ENCODE data around the gene GPR146. TPM values are rescaled to one million over a fixed set of nuclear protein-coding genes. Genes with fewer than 3 reads are reported as not detected.

The GPR146 gene
- total and polyA plus RNA-seq, 7 donors, result 3.0 to 33.5 (median 10.8) TPM

DNA sequence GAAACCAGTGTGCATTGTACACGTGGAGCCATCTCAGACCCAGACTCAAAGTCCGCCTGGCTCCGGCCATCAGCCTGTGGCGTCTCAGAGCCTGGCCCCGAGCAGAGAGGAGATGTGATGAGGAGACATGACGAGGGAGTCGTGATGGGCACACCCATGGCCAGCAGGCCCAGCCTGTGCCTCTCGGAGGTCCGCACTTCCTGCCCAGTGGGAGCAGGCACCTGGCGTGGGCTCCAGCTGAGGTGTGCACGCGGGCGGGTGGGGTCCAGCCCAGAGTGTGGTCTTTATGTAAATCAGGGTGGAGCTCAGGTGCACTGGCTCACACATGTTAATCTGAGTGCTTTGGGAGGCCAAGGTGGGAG, 26.0 kb upstream of the GPR146 start:
- H3K9me3 ChIP-seq, result no peaks in the 10 kb centered on the region
- 90 to 92% methylated on average over 13 of the region's 13 CpGs for WGBS, 2 donors
- no peak overlapping the region for H3K4me3 ChIP-seq
- no peak for TF ChIP-seq POLR2A (IDR thresholded peaks at IDR 0.05)
- no peak for TF ChIP-seq POLR2AphosphoS5 (IDR thresholded peaks at IDR 0.05)
- TF ChIP-seq CTCF (IDR thresholded peaks at IDR 0.05), result no peak
- no peak for TF ChIP-seq EP300 (IDR thresholded peaks at IDR 0.05)
- H3K36me3 ChIP-seq, result peaks cover 0 to 9% (median 0%) of the 10 kb centered on the region in 4 donors
- intact Hi-C loops (cut with DNase I), result no loop called here
- peaks cover 0 to 7% (median under 1%) of the 10 kb centered on the region in 4 donors for H3K4me1 ChIP-seq
- no peak for DNase-seq
- no peaks in the 10 kb centered on the region for H3K27me3 ChIP-seq
- H3K27ac ChIP-seq, result no peak overlapping the region

DNA sequence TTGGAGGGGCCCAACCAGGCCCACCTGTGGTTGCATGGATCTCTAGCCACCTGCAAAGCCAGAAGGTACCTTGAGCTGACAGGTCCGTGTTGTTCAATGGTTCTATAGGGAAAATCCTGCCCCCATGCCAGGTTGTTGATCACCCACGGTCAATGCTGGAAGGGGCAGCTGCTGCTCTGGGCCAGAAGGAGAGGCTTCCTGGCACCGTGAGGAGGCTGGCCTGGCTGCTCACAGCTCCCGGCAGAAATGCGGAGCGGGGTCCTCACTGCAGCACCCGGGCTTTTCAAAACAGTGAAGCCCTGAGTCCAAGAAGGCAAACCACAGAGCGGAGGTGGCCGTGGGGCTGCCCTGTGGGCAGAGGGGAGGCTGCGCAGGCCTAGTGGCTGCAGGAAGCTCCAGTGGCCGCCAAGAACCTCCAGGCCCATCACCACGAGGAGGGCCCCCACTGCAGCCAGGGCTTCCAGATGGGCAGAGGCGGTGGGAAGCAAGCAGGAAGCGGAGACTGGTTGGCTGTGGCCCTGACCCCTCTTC, 25.0 kb upstream of the GPR146 start:
- no peak for TF ChIP-seq POLR2AphosphoS5 (IDR thresholded peaks at IDR 0.05)
- no peak for TF ChIP-seq EP300 (IDR thresholded peaks at IDR 0.05)
- no peak for TF ChIP-seq POLR2A (IDR thresholded peaks at IDR 0.05)
- no peak for TF ChIP-seq CTCF (IDR thresholded peaks at IDR 0.05)
- no peak for DNase-seq
- Histone ChIP-seq H3K4me3 (no peak overlapping the region), H3K27ac (no peak overlapping the region), H3K27me3 (no peaks in the 10 kb centered on the region), H3K36me3 (peaks cover 0 to 9% (median 0%) of the 10 kb centered on the region in 4 donors), H3K9me3 (no peaks in the 10 kb centered on the region), H3K4me1 (no peaks in the 10 kb centered on the region)
- intact Hi-C loops (cut with DNase I), result no loop called here
- WGBS, 2 donors, result 91 to 93% methylated on average over 14 of the region's 14 CpGs

- H3K36me3 ChIP-seq, result peaks cover 0 to 11% (median 0%) of the 10 kb centered on the region in 4 donors
- WGBS, 2 donors, result 96 to 97% methylated on average over 42 of the region's 42 CpGs
- H3K4me1 ChIP-seq, result peaks cover 0 to 2% (median 0%) of the 10 kb centered on the region in 4 donors
- H3K4me3 ChIP-seq, result no peak overlapping the region
- TF ChIP-seq POLR2A (IDR thresholded peaks at IDR 0.05) (no peak), POLR2AphosphoS5 (IDR thresholded peaks at IDR 0.05) (no peak), CTCF (IDR thresholded peaks at IDR 0.05) (no peak), EP300 (IDR thresholded peaks at IDR 0.05) (no peak)
- H3K9me3 ChIP-seq, result no peaks in the 10 kb centered on the region
- no peaks in the 10 kb centered on the region for H3K27me3 ChIP-seq
- no peak for DNase-seq
- intact Hi-C loops (cut with DNase I), result no loop called here
- no peak overlapping the region for H3K27ac ChIP-seq
These were observed 24.3 kb upstream of the GPR146 start for GRCh38 chr7:1019789-1020610.

- H3K4me3 ChIP-seq, result no peak overlapping the region
- 82 to 89% methylated on average over 7 of the region's 7 CpGs for WGBS, 2 donors
- H3K27me3 ChIP-seq, result no peaks in the 10 kb centered on the region
- DNase-seq, result no peak
- H3K9me3 ChIP-seq, result no peaks in the 10 kb centered on the region
- peaks cover 0 to 8% (median 0%) of the 10 kb centered on the region in 4 donors for H3K4me1 ChIP-seq
- peaks cover 0 to 20% (median 0%) of the 10 kb centered on the region in 4 donors for H3K36me3 ChIP-seq
- TF ChIP-seq POLR2AphosphoS5 (IDR thresholded peaks at IDR 0.05), result no peak
- TF ChIP-seq EP300 (IDR thresholded peaks at IDR 0.05), result no peak
- no peak for TF ChIP-seq POLR2A (IDR thresholded peaks at IDR 0.05)
- peak in 1 of 4 experiments; percentile 32 for TF ChIP-seq CTCF (IDR thresholded peaks at IDR 0.05)
- H3K27ac ChIP-seq, result no peak overlapping the region
- intact Hi-C loops (cut with DNase I), result no loop called here
These were observed 23.5 kb upstream of the GPR146 start for GRCh38 chr7:1020849-1021251.
